ENCODE data around the gene CH25H.

GRCh38 chr10:89189211-89189734, 17.8 kb downstream of the CH25H start:
- TF ChIP-seq CEBPB (IDR thresholded peaks at IDR 0.05): no peak
- TF ChIP-seq TAF1 (IDR thresholded peaks at IDR 0.05; ENCODE audit: low read depth): no peak
- no peak for TF ChIP-seq REST (IDR thresholded peaks at IDR 0.05; ENCODE audit: low read depth)
- no peak for TF ChIP-seq ZBTB7A (IDR thresholded peaks at IDR 0.05; ENCODE audit: low read depth)
- TF ChIP-seq CREB1 (IDR thresholded peaks at IDR 0.05; ENCODE audit: low read depth): no peak
- no peak for TF ChIP-seq FOXM1 (IDR thresholded peaks at IDR 0.05; ENCODE audit: borderline replicate concordance, low read depth)
- TF ChIP-seq EP300 (IDR thresholded peaks at IDR 0.05; ENCODE audit: borderline replicate concordance): no peak
- TF ChIP-seq USF1 (IDR thresholded peaks at IDR 0.05): no peak
- TF ChIP-seq NFIC (IDR thresholded peaks at IDR 0.05): no peak
- TF ChIP-seq YY1 (IDR thresholded peaks at IDR 0.05; ENCODE audit: low read depth): no peak
